Measurements from ENCODE around the gene CHN1.

The CHN1 gene

DNA sequence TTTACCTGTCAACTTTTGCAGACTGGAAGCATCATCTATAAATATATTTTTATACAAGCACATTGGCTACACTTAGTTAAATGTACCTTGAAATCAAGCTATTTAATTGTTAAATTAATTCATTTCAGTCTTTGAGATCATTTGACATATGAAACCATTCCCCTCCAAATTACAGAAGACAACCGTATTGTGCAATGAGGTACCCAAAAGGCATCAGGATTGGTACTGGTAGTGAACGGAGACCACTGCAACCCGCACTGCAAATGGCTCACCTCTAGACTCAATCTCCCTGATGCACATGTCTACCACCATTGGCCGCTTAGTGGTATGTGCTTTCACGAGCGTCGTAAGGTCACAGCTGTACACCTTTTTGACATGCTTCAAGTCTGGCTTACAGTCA lies 193.1 kb downstream of the CHN1 start:
- no peak for DNase-seq

DNA sequence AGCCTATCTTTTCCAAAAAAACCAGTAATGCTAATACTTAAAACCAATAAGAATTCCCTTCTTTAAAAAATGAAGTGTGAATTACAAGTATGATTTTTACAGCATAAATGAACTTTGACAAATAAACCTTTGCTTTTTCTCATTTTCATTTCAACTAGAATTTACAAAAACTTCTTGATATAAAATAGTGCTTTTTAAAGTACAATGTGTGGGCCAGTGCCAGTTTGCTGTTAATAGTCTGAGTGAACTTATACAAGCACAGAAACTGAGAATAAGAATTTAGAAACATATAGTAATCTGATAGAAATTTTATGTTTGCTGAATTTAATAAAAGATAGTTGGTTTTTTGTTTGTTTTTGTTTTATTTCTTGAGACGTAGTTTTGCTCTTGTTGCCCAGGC lies 197.2 kb downstream of the CHN1 start:
- no peak for DNase-seq

- no peak for DNase-seq
Measured at GRCh38 chr2:174805803-174806202, 199.4 kb downstream of the CHN1 start.

DNA sequence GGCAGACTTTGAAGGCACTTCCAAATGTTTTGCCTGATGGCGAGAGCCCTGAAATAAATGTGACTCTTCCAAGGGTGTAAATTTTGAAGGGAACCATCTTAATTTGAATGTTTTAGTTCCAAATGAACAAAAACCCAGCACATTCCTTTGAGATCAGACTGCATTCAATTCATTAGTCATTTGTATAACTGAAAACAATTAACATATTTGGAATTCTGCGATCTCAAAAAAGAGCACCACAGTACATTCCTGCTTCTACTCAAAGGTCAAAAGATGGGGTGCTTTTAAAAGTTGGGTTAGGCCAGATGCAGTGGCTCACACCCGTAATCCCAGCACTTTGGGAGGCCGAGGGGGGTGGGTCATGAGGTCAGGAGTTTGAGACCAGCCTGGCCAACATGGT lies 202.7 kb downstream of the CHN1 start:
- DNase-seq = no peak

- DNase-seq = no peak
Measured at GRCh38 chr2:174800436-174801205, 204.6 kb downstream of the CHN1 start.

DNA sequence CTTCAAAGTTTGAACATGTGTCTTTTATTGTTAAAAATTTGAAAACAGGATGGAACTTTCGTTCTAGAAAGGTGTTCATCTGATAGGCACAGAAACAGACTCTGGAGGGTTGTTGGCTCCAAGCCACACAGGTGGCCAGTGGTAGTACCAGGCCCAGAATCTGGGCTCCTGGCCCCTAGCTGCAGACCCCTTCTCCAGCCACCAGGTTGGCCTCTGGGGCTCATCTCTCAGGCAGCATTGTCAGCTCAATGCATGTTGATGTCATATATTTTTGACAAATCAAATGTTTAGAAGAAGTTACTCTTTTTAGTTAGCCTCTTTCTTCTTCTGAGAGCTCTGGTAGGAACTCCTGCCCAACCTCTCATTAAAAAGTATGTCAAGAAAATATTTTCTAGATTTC lies 206.4 kb downstream of the CHN1 start:
- no peak for DNase-seq

DNA sequence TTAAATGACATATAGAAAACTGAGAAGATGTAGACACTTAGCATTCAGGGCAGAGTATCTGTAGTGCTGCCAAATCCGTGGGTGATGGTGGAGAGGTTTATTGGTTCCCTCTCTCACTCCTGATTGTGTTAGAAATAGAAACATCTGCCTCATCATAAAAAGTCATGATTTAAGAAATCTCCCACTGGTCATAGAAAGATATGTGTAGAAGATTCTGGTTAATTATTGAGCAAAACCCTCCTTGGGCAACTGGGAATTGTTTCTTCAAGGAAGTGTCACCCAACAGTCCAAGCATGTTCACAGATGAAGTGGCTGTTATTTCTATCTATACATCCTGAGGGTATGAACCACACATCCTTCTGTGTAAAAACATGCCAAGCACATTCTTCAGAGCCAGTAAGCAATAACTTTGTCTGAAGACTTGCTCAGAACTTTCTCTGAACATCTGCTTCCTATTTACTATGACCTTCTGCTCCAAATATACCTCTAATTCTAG lies 207.4 kb downstream of the CHN1 start:
- DNase-seq = no peak

GRCh38 chr2:174796319-174796771 lies 208.8 kb downstream of the CHN1 start:
- no peak for DNase-seq

DNA sequence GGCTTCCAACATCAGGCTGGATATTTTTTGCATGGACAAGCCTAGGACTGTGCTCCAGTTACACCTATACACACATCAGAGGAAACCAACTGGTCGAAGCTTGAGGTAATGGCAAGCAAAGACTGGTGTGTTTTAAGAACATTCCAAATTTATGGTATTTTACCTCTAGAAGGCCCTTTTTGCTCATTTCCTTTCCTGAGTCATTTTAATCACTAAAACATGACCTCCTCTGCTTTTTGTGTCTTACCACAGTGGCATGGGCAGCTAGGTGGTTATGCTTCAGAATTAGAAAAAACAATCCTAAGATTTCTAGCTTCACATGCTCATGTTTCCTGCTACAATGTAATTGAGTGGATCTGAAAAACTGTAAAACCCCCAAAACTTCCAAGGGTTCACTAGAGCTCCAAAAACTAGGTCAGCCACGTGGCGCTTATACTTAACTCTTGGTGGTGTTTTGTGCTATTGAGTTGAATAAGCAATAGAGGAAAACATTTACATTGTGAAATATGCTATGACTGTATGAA lies 210.3 kb downstream of the CHN1 start:
- DNase-seq = no peak

DNA sequence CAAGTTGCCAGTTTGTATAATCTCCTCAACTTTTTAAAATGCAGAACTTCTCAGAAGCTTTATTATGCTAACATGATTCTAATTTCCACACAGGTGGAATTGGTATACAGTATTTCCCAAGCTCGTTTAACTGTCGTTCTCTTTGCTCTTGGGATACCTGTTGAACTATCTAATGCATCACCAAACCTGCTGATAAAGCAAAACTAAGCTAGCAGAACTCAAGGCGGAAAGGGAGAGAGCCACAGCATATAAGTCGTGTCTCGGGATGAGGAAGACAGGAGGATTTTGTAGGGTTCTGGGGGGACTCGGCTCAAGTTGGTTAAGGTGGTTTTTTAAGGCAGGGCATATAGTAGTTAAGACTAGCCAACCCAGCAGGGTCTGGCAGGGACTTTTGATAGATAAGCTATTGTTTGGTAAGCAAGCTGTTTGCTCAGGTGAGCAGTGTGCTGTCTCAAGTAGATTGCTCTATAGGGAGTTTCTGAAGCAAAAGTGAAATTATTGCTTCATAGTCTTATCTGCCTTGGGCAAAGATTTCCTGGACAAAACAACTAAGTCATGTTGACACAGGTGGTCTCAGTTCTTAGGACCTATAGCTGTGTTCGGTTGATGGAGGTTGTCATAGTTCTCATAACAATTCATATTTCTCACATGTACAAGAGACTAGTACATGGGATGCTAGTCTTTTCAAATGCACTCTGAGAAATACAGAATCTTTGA lies 212.7 kb downstream of the CHN1 start:
- DNase-seq = no peak

- DNase-seq = no peak
Measured at GRCh38 chr2:174791746-174792280, 213.4 kb downstream of the CHN1 start.

DNA sequence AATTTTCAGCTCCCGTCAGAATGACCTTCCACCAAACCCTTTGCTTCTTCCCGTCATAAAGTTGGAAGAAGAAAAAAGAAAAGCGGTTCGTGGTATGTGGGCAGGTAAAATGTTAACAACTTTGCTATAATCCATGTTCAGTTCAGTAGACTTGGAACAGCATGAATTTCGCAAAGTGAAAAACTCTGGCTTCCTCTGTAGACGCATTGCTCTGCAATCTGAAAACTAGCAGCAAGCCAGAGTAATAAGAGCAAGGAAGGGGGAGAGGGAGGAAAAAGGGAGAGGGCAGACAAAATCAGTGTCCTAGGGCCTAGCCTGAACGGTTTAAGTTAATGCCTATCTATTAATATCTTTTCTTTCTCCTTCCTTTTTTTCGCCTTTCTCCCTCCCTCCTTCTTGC lies 214.2 kb downstream of the CHN1 start:
- DNase-seq = no peak

DNA sequence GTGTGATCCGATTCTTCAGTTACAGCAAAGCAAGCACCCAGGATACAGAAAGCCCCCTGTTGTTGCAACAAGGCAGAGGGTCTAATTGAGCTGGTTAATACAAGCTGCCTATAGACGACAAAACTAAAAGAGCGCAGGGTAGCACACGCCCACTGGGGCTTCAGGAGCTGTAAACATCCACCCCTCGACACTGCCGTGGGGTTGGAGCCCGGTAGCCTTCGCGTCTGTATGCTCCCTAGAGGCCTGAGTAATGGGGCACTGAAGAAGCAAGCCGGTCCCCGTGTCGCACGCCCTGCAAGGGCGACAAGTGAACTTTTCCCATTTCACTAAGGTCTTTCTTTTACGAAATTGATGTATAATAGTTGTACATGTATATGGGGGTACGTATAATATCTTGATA lies 216.2 kb downstream of the CHN1 start:
- no peak for DNase-seq

DNA sequence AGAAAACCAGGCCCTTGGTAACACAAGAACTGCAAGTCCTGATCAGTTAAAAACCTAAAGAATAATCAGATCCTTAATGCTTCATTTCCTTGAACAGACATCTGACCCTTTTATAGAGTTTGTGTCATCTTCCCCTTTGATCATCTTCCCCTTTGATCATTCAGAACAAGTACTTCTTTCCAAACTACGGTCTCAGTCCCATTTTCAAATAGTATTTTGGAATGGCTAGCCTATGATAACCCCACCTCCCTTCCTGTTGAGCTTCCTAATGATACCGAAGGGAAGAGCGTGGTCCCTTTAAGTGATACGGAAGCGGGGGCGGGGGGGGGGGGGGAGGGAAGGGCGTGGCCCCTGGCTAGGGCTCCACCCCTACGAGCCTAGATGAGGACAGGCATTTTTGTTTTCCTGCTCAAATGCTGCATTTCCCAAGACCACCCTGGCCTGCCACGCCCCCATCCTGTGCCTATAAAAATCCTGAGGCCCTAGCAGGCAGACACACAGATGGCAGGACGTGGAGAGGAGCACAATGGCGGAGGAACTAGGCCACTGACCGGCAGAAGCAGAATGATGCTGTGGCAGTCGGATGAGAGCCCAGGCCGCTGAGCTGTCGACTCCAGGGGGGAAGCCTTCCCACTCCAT lies 216.8 kb downstream of the CHN1 start:
- DNase-seq = no peak

DNA sequence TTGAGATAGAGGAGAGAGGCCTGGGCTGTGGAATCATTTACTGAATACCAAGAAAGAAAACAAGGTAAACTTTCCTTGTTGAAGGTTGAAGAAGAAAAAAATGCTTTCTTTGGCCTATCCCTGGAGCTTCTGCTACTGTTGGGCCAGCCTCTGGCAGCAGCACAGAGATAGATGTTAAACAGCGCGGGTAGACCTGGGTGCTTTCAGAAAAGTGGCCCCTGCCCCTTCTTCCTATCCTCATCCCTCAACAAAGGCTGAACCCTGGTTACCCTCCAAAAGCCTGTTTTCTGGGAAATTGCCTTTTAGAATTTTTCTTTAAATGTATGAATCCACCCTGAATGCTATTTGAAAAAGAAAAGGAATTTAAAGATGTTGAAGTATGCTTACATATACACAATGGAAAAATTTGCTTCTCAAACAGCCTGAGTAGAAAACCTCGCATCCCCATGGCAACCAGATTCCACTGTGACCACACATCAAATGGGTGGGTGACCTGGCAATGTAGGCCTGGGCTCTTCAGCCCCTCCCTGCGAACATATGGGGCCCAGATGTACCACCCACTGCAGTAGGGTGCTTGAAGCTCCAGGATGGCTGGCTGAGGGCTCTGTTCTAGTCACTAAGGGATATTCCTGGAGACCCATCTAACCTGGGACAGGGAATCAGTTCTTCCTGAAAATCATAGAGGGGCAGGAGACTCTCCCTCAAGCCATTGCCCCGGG lies 217.5 kb downstream of the CHN1 start:
- no peak for DNase-seq

DNA sequence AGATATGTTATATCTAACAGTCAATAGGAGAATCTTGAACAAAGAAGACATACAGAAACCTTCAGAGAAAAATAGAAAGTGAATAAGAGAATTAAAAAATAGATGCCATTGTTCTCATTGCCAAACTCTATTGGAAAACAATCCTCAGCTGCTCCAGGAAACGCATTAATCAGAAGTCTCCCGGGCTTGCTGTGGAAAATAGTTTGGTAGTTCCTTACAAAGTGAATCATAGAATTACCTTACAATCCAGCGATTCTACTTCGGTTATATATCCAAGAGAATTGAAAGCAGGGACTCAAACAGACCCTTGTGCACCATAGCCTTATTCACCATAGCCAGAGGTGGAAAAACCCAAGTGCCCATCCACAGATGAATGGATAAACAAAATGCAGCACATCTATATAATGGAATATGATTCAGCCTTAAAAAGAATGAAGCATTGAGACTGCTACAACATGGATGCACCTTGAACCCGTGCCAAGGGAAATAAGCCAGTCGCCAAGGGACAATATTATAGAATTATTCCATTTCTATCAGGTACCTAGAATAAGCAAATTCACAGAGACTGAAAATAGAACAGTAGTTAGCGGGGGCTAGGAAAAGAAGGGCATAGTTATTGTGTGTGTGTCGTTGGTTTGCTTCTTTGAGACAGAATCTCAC lies 219.0 kb downstream of the CHN1 start:
- DNase-seq = no peak

DNA sequence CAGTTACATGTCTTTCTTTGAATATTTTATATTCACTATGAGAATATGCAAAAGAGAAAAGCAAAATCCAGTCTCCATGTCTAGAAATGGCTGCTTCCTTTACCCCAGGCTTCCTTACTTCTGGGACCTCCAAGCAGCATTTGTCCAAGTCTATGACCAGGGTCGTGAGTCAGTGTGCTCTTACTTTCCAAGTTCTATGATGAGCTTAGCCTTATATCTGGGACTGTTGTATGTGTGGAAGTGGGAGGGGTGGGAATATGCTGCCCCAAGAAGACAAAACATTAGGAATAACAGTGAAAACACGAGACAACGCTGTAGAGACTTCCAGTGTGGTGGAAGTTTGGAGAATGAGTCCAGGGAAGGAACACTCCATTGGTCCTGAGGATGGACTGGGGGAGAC lies 219.7 kb downstream of the CHN1 start:
- DNase-seq = no peak

- no peak for DNase-seq
Measured at GRCh38 chr2:174784909-174785308, 220.3 kb downstream of the CHN1 start.

- DNase-seq = no peak
Measured at GRCh38 chr2:174784316-174784715, 220.9 kb downstream of the CHN1 start.

DNA sequence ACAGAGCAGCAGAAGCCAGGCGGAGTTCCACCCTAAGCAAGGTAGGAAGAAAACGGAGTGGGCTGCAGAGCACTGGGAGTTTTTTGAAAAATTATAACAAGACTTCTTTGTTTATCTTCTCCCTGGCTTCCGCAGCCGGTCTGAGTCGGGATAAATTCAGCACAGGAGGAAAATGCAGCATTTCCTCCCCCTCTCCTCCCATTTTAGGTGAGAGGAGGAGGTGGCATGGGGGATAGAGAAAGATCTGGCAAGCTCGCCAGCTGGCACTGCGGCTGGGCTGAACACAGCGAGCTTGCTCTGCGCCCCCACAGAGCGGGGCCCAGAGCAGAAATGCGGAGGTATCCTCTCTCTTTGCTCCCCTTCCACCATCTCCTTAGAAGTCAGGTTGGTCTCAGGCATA lies 223.2 kb downstream of the CHN1 start:
- no peak for DNase-seq

GRCh38 chr2:174781298-174781697 lies 223.9 kb downstream of the CHN1 start:
- DNase-seq = no peak

DNA sequence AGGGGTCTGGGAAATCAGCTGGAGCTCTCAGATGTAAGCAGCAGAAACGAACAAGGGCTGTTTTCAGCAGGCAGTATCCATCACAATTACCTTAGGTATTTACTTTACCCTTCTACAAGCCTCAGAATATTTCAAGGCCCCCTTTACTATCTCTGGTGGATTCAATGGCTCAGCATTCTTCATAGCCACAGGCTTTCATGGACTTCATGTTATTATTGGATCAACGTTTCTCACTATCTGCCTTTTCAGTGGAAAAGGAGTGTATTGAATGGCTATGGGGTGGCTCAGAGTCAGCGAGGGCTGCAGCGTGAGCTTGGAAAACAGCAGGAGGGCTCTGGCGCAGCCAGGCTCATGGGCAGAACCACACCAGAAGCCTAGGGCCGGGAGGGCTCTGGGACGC lies 224.3 kb downstream of the CHN1 start:
- DNase-seq = no peak

All from NCI-H1092 (cell line).